GM19372 (cell line): Measurements from ENCODE around the gene VWA7.

ENCODE experiments used
- ATAC-seq: cut with Tn5 transposase; IDR thresholded peaks from one replicate; pipeline ENCODE4 v1.9.1; 2021; ENCODE audit warnings: mild to moderate bottlenecking, low read depth, moderate library complexity; ENCODE audit not compliant: unreplicated experiment

VWA7 gene

GRCh38 chr6:31717499-31718222 is 59.5 kb downstream of the VWA7 start:
- ATAC-seq = no peak
